G401.6 (cell line): ENCODE results near the gene PRPSAP2.
"Not testable (repeated sequence)": the region's sequence is repeated elsewhere in the genome, so short reads cannot be mapped to it uniquely, and the experiment has no call there.

Experiments used
- FAIRE-seq: peaks from 2 replicates; lab custom pipeline; 2012; peaks lifted over from hg19 to GRCh38; lab: Jason Lieb, UNC

PRPSAP2 gene

GRCh38 chr17:18857864-18858566, at the start of gene PRPSAP2:
TSS of gene PRPSAP2 (plus strand) at chr17:18858131. CDS start at chr17:18865834, 7,703 bp downstream.
- FAIRE-seq, result no peak

GRCh38 chr17:18815924-18816323, 42.0 kb upstream of the PRPSAP2 start:
- not testable (repeated sequence) for FAIRE-seq

GRCh38 chr17:18816489-18817371, 41.2 kb upstream of the PRPSAP2 start:
- FAIRE-seq, result peak; percentile 99

GRCh38 chr17:18821430-18821829, 36.5 kb upstream of the PRPSAP2 start:
- FAIRE-seq, result not testable (repeated sequence)

- FAIRE-seq, result not testable (repeated sequence)
These were observed 30.3 kb upstream of the PRPSAP2 start for GRCh38 chr17:18827613-18828012.

- FAIRE-seq, result no peak
These were observed 9.4 kb upstream of the PRPSAP2 start for GRCh38 chr17:18848501-18848900.

GRCh38 chr17:18850679-18851078, 7.3 kb upstream of the PRPSAP2 start:
- FAIRE-seq, result no peak

- FAIRE-seq, result no peak
These were observed 6.7 kb upstream of the PRPSAP2 start for GRCh38 chr17:18851201-18851600.

- no peak for FAIRE-seq
These were observed 3.0 kb upstream of the PRPSAP2 start for GRCh38 chr17:18854956-18855355.

GRCh38 chr17:18855831-18856569, 1.9 kb upstream of the PRPSAP2 start:
- peak; percentile 98 for FAIRE-seq

GRCh38 chr17:18856570-18856915, 1.4 kb upstream of the PRPSAP2 start:
- no peak for FAIRE-seq

- FAIRE-seq, result no peak
These were observed 775 bp downstream of the PRPSAP2 start for GRCh38 chr17:18858567-18859245.

- FAIRE-seq, result no peak
These were observed 1.3 kb downstream of the PRPSAP2 start for GRCh38 chr17:18859256-18859655.

GRCh38 chr17:18860161-18860972, 2.4 kb downstream of the PRPSAP2 start:
- FAIRE-seq, result no peak

- FAIRE-seq, result no peak
These were observed 4.1 kb downstream of the PRPSAP2 start for GRCh38 chr17:18862011-18862410.

- FAIRE-seq, result not testable (repeated sequence)
These were observed 7.1 kb downstream of the PRPSAP2 start for GRCh38 chr17:18864996-18865395.

- no peak for FAIRE-seq
These were observed 9.2 kb downstream of the PRPSAP2 start for GRCh38 chr17:18866866-18867813.

- no peak for FAIRE-seq
These were observed 19.2 kb downstream of the PRPSAP2 start for GRCh38 chr17:18877104-18877645.

GRCh38 chr17:18888766-18889290, 30.9 kb downstream of the PRPSAP2 start:
- no peak for FAIRE-seq

- no peak for FAIRE-seq
These were observed 31.7 kb downstream of the PRPSAP2 start for GRCh38 chr17:18889658-18890057.
